GM12878 (cell line): ENCODE results near the gene SLC25A26. TPM values are rescaled to one million over a fixed set of nuclear protein-coding genes. Genes with fewer than 3 reads are reported as not detected.

Experiments
- ATAC-seq: fragments of 200-7000 bp; cut with Tn5 transposase; 3 replicates; pipeline ENCODE4 v1.9.1; 2020; ENCODE audit warnings: mild to moderate bottlenecking, moderate library complexity
- BruUV-seq: library from RNA; stranded (reverse); fragments of 400-500 nt; replicated peaks from 2 replicates; lab custom pipeline; 2021; lab: Mats Ljungman, UMichigan
- CTCF ChIA-PET: fragments of 300-600 bp; sonication (Branson Sonifier 250); formaldehyde crosslinking; extraction: SDS; loops from one replicate; lab custom pipeline; 2021; ENCODE audit warnings: inconsistent platforms; lab: Yijun Ruan, JAX
- POLR2A ChIA-PET: fragments of 350-600 bp; formaldehyde crosslinking; extraction: SDS; loops from one replicate; lab custom pipeline; 2021; ENCODE audit warnings: inconsistent platforms; lab: Charles Lee
- RAD21 ChIA-PET: fragments of 300-600 bp; sonication (Branson Sonifier 250); formaldehyde crosslinking; loops from one replicate; lab custom pipeline; 2023; ENCODE audit warnings: antibody characterized with exemption; ENCODE audit not compliant: unreplicated experiment; lab: Charles Lee
- SMC1A ChIA-PET: fragments of 300-600 bp; sonication (Branson Sonifier 250); formaldehyde crosslinking; loops from one replicate; lab custom pipeline; 2023; ENCODE audit not compliant: unreplicated experiment, uncharacterized antibody; lab: Charles Lee
- DNase-seq: peaks from one replicate; pipeline ENCODE4 v3.0.0-alpha.2; 2011; ENCODE audit warnings: low read depth, low spot score
- FAIRE-seq: peaks from 3 replicates; lab custom pipeline; 2011; peaks lifted over from hg19 to GRCh38; lab: Jason Lieb, UNC
- H2AFZ ChIP-seq: 2 replicates; pipeline ENCODE4 v1.6.0; 2011; ENCODE audit warnings: low read depth, low read length, control low read depth; ENCODE audit not compliant: control insufficient read depth
- H3K27ac ChIP-seq: 2 replicates; pipeline ENCODE4 v1.5.1; 2011; ENCODE audit warnings: control low read depth; ENCODE audit not compliant: control insufficient read depth, insufficient read depth
- H3K27me3 ChIP-seq, 2 experiments: replicated peaks in 1 of 2; 2 replicates each; pipeline versions ENCODE4 v1.6.0 to v1.6.1; 2011; ENCODE audit warnings: low read length in 1 of 2; ENCODE audit not compliant: control insufficient read depth in 2 of 2, insufficient read depth in 2 of 2
- H3K36me3 ChIP-seq, 2 experiments: 2 replicates each; pipeline ENCODE4 v1.5.1; 2011; ENCODE audit warnings: low read length in 1 of 2; ENCODE audit not compliant: control insufficient read depth in 2 of 2, insufficient read depth in 2 of 2
- H3K4me1 ChIP-seq: 2 replicates; pipeline ENCODE4 v1.6.1; 2011; ENCODE audit warnings: mild to moderate bottlenecking, low read length, moderate library complexity, mixed read lengths; ENCODE audit not compliant: control insufficient read depth, insufficient read depth
- H3K4me2 ChIP-seq: 2 replicates; pipeline ENCODE4 v1.6.0; 2011; ENCODE audit warnings: control low read depth; ENCODE audit not compliant: control insufficient read depth, insufficient read depth
- H3K4me3 ChIP-seq: fragments of 200-600 bp; sonication (generic); 2 replicates; pipeline ENCODE4 v1.5.1; 2016
- H3K79me2 ChIP-seq: 2 replicates; pipeline ENCODE4 v1.6.0; 2011; ENCODE audit warnings: low read length; ENCODE audit not compliant: control insufficient read depth, insufficient read depth
- H3K9ac ChIP-seq: 2 replicates; pipeline ENCODE4 v1.8.0; 2011; ENCODE audit warnings: low read length, control low read depth, mixed read lengths; ENCODE audit not compliant: control insufficient read depth, insufficient read depth
- H3K9me3 ChIP-seq: replicated peaks from 3 replicates; pipeline ENCODE4 v1.5.1; 2011; ENCODE audit warnings: mild to moderate bottlenecking, low read length; ENCODE audit not compliant: control insufficient read depth, insufficient read depth
- H4K20me1 ChIP-seq: 2 replicates; pipeline ENCODE4 v1.6.0; 2011; ENCODE audit not compliant: control insufficient read depth, insufficient read depth
- CBX5 ChIP-seq: sonication (generic); IDR thresholded peaks from 2 replicates; pipeline ENCODE4 v1.6.1; 2016; ENCODE audit warnings: low read depth, moderate library complexity, mild to moderate bottlenecking, inconsistent platforms
- CREB1 ChIP-seq: IDR thresholded peaks from 2 replicates; pipeline ENCODE4 v1.6.1; 2012; ENCODE audit warnings: low read depth, mild to moderate bottlenecking, inconsistent platforms
- EZH2 ChIP-seq: IDR thresholded peaks from 2 replicates; pipeline ENCODE4 v1.6.1; 2012; ENCODE audit warnings: low read depth, mild to moderate bottlenecking, control low read depth, inconsistent platforms, low read length, borderline replicate concordance; ENCODE audit not compliant: control insufficient read depth
- NFXL1 ChIP-seq: fragments of 450-650 bp; IDR thresholded peaks from 2 replicates; pipeline ENCODE4 v1.6.1; 2017; ENCODE audit warnings: antibody characterized with exemption, mild to moderate bottlenecking, borderline replicate concordance
- NR2C1 ChIP-seq: fragments of 450-650 bp; IDR thresholded peaks from 2 replicates; pipeline ENCODE4 v1.6.1; 2017; ENCODE audit warnings: antibody characterized with exemption, mild to moderate bottlenecking, moderate library complexity
- PAX8 ChIP-seq: fragments of 450-650 bp; IDR thresholded peaks from 2 replicates; pipeline ENCODE4 v1.6.1; 2017; ENCODE audit warnings: mild to moderate bottlenecking, moderate library complexity
- POU2F2 ChIP-seq: IDR thresholded peaks from 3 replicates; pipeline ENCODE4 v1.6.1; 2011; ENCODE audit warnings: low read depth, mild to moderate bottlenecking, low read length, borderline replicate concordance
- SKIL ChIP-seq: fragments of 450-650 bp; IDR thresholded peaks from 2 replicates; pipeline ENCODE4 v1.6.1; 2017; ENCODE audit warnings: mild to moderate bottlenecking, low read depth, inconsistent platforms; ENCODE audit not compliant: poor library complexity, severe bottlenecking
- ZBTB33 ChIP-seq: fragments of 450-650 bp; IDR thresholded peaks from 2 replicates; pipeline ENCODE4 v1.6.1; 2017; ENCODE audit warnings: mild to moderate bottlenecking
- ZNF274 ChIP-seq: IDR thresholded peaks from one replicate; pipeline ENCODE4 v1.8.0; 2011; ENCODE audit not compliant: insufficient read length, insufficient read depth
- WGBS: methylation state at CpG from one replicate; pipeline ENCODE4 v1.1.6; 2016; ENCODE audit warnings: low lambda C conversion rate; ENCODE audit not compliant: insufficient replicate concordance, insufficient coverage; ENCODE audit errors: missing lambda C conversion rate; 5-methylcytosine and 5-hydroxymethylcytosine counted together
- in situ Hi-C: fragments of 300-500 bp; cut with MboI; formaldehyde crosslinking; loops from 9 replicates; pipeline ENCODE4 v1.14.3; 2018; ENCODE audit warnings: mixed read lengths
- intact Hi-C: fragments of 100-400 bp; cut with micrococcal nuclease; formaldehyde crosslinking; loops from one replicate; pipeline ENCODE4 v1.14.2; 2022; ENCODE audit not compliant: unreplicated experiment
- polyA plus RNA-seq, 11 experiments: library from polyadenylated mRNA; depleted of rRNA in 4 of 11; unstranded in 6 of 11; stranded (reverse) in 5 of 11; fragments of >200 nt; fragmentation: Nextera tagmentation in 4 of 11; fragmentation: Illumina TruSeq in 1 of 11; extraction: Ambion mirVana in 4 of 11; extraction: Trizol in 1 of 11; gene quantifications; 1 replicate in 1 of 11; 2 replicates in 10 of 11; pipeline versions ENCODE4 v1.2.1 to v1.2.3, GENCODE V29; 2011 to 2016; ENCODE audit warnings: inconsistent platforms in 2 of 11, missing spikeins in 2 of 11, low read depth in 1 of 11
- total RNA-seq, 4 experiments: library from RNA; depleted of rRNA in 3 of 4; stranded (reverse); fragments of >200 nt in 3 of 4; fragmentation: Illumina TruSeq in 1 of 4; extraction: Trizol in 1 of 4; gene quantifications; 2 replicates each; pipeline versions ENCODE4 v1.2.1 to v1.2.3, GENCODE V29; 2013 to 2021

SLC25A26 gene
- total and polyA plus RNA-seq, 10 of the 15 experiments (the other 5 are each of a cell fraction or from before 2014, with no cell fraction given) = 14.6 to 49.7 (median 24.9) TPM

- TF ChIP-seq NFXL1 (no peak), CREB1 (no peak), ZBTB33 (no peak), SKIL (no peak)
Measured at GRCh38 chr3:66199089-66199473, 21.7 kb upstream of the SLC25A26 start (continued).

GRCh38 chr3:66200147-66200546 is 20.7 kb upstream of the SLC25A26 start:
- FAIRE-seq (no peak), ATAC-seq (no peak), DNase-seq (no peak)
- no peak overlapping the region for H2AFZ ChIP-seq
- no peaks in the 10 kb centered on the region for H3K4me1 ChIP-seq
- H3K27ac ChIP-seq = no peak overlapping the region
- intact Hi-C loops (no loop called here), in situ Hi-C loops (no loop called here)
- WGBS = 0% methylated on average over 3 of the region's 3 CpGs
- TF ChIP-seq NR2C1 = no peak
- TF ChIP-seq CBX5 = no peak
- no peak for TF ChIP-seq ZNF274
- TF ChIP-seq POU2F2 = no peak
- no peak for TF ChIP-seq EZH2
- no peak for TF ChIP-seq PAX8
- no peaks in the 10 kb centered on the region for H3K79me2 ChIP-seq
- H3K36me3 ChIP-seq = no peaks in the 10 kb centered on the region
- no peaks in the 10 kb centered on the region for H4K20me1 ChIP-seq
- ChIA-PET RAD21 (no interaction called here), CTCF (no interaction called here), POLR2A (no interaction called here), SMC1A (no interaction called here)
- H3K9ac ChIP-seq = no peak overlapping the region
- H3K27me3 ChIP-seq = no peaks in the 10 kb centered on the region; a peak in 1 of 4 replicates
- no peak overlapping the region for H3K4me2 ChIP-seq
- H3K9me3 ChIP-seq = no peaks in the 10 kb centered on the region
- BruUV-seq = no TSS peak
- H3K4me3 ChIP-seq = no peak overlapping the region
